Panc1 (cell line): ENCODE results near the gene CERKL.

ENCODE experiments used
- CTCF ChIP-seq: fragments of 450-650 bp; IDR thresholded peaks from 2 replicates; pipeline ENCODE4 v1.5.1; 2017; ENCODE audit warnings: mild to moderate bottlenecking
- REST ChIP-seq, 2 experiments: IDR thresholded peaks; 2 replicates each; pipeline ENCODE4 v1.6.1; 2011 to 2012; ENCODE audit warnings: low read depth in 2 of 2, control low read depth in 1 of 2, low read length in 1 of 2, mild to moderate bottlenecking in 1 of 2, moderate library complexity in 1 of 2; ENCODE audit not compliant: insufficient read depth in 1 of 2

- TF ChIP-seq CTCF (no peak), REST (IDR thresholded peaks at IDR 0.05; ENCODE audit: insufficient read depth in 1 of 2, low read depth in 2 of 2, low read length in 1 of 2) (no peak)
Observed at GRCh38 chr2:181586569-181587081, 70.3 kb downstream of the CERKL start.
